Measurements from ENCODE around the gene FHOD3.

DNA sequence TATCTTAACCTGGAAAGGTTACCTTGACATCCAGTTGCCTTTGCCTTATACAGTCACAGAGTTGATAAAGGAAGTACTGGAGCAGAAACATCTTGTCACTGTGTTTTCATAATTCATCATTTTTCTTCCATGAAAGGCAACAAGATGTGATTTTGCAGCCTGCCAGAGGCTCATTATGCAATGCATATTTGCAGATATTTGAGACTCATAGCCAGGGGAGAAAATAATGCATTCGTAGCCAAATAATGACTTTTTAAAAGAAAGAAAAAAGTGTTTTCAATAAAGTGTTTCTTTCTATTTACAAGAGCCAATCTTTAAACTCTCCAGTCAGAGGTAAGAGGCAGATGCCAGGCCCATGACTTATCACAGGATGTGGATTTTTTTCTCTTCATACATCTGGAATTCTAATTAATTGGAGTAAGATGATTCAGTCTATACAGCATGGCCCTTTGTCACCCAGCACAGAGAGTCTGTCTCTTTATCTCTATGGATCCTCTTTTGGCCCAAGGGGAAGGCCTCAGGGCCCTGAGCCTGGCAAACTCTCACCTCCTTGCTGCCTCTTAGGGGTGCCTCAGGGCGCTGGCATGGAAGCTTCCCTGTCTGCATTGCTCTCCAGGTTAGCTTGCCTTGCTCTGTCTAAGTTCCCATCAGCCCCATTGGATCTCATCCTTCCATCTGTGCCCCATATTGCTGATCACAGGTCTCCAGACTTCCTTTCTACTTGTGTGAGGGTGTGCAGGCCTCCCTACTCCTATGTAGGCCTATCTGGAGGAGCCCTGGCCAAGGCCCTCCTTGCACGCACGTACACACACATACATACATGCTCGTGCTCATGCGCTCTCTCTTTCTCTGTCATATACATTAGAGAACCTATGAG, 283.6 kb downstream of the FHOD3 start:
- TF ChIP-seq, protein P1, sequence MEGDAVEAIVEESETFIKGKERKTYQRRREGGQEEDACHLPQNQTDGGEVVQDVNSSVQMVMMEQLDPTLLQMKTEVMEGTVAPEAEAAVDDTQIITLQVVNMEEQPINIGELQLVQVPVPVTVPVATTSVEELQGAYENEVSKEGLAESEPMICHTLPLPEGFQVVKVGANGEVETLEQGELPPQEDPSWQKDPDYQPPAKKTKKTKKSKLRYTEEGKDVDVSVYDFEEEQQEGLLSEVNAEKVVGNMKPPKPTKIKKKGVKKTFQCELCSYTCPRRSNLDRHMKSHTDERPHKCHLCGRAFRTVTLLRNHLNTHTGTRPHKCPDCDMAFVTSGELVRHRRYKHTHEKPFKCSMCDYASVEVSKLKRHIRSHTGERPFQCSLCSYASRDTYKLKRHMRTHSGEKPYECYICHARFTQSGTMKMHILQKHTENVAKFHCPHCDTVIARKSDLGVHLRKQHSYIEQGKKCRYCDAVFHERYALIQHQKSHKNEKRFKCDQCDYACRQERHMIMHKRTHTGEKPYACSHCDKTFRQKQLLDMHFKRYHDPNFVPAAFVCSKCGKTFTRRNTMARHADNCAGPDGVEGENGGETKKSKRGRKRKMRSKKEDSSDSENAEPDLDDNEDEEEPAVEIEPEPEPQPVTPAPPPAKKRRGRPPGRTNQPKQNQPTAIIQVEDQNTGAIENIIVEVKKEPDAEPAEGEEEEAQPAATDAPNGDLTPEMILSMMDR (IDR thresholded peaks at IDR 0.05 in 8 of 11, conservative IDR thresholded peaks at IDR 0.05 in 3 of 11) = no peak
- TF ChIP-seq POLR2AphosphoS5 (IDR thresholded peaks at IDR 0.05) (no peak), POLR2A (IDR thresholded peaks at IDR 0.05) (no peak)

Measured in spleen (tissue), 7 donors.